Measurements from ENCODE around the gene LHFPL3.
A peak's percentile ranks its signal among the peaks of the same experiment; 100 is the strongest.

The LHFPL3 gene

DNA sequence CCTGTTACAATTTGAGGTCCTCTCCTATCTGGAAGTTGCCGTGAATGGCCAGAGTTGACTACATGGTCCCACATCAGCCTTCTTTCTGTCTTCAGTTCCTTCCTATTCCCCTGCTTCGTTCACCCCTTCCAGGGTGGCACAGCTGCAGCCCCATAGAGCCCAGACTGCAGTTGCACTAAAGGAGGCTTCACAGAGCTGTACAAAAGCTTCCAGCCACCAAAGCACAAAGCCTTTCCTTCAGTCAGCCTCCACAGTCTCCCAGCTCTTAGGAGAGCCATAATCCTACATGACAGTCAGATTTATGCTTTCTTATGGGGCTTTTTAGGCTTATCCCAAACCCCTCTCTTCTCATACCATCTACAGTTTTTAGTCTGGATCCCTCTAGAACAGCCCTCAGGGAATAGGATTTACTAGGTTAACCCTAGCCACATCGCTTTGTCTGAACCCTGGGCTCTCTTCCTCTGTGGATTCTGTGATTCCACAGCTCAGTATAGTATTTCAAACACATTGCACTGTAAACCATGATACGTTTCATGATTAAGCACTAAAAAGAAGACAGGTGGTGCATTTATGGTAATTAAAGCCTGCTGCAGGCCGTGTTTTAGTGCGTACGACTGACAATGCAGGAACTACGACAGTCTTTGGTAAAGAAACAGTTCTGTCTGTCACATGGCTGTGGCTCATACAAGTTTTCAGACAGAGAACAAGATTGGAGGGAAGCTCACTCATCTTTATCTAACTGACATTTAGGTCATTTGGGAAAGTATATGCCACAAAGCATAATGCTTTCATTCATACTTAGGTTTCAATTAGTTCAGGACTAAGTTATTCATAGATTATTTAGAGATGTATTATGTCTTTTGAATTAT, 477.3 kb downstream of the LHFPL3 start:
- no peak for DNase-seq

DNA sequence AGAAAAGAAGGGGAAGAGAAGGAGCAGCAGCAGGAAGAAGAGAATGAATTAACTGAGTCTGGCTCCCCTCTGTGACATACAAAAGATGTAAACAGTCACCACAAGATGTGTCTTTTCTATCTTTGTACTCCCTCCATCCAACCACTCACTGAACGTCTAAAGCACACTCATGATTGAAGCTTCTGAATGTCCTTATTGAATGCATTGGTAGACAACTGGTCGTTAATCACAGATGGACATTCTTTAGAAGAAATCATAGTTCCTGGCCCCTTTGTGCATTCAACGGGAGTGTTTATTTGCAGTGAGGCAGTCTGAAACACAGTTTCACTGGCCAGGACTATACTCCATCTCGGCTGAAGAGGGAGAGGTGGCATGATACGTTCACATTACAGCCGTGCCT, 479.3 kb downstream of the LHFPL3 start:
- no peak for DNase-seq

DNA sequence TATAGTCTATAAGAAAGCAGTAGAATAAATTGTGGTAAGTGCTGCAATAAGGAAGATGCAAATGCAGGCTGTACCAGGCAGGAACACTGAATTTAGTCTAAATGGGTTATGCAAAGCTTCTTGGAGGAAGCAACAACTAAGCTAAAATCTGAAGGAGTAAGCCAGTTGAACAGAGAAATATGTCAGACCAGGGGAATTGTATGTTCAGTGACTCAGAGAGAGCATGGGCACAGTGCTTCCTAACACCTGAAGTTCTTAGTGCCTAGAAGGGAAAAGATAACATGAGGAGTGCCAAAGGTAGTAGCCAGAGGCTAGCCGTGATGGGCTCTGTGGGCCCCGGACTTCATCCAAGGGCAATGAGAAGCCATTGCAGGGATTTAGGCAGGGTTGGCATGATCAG, 481.5 kb downstream of the LHFPL3 start:
- no peak for DNase-seq

DNA sequence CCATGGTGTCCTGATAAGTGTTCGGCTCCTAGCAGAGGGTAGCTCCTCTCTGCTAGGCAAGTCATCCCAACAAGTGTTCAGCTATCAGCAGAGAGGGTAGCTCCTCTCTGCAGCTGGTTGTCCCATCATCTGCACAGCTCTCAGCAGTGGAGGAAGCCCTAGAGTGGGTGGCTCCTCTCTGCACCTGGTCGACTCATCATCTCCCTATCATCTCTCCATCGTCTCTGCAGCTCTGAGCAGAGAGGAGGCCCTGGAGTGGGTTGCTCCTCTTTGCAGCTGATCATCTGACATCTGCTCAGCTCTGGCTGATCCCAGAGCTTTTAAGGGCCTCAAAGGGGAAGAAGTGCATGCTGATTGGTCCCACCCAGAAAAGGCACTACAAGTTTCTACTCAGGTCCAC, 485.7 kb downstream of the LHFPL3 start:
- no peak for DNase-seq

DNA sequence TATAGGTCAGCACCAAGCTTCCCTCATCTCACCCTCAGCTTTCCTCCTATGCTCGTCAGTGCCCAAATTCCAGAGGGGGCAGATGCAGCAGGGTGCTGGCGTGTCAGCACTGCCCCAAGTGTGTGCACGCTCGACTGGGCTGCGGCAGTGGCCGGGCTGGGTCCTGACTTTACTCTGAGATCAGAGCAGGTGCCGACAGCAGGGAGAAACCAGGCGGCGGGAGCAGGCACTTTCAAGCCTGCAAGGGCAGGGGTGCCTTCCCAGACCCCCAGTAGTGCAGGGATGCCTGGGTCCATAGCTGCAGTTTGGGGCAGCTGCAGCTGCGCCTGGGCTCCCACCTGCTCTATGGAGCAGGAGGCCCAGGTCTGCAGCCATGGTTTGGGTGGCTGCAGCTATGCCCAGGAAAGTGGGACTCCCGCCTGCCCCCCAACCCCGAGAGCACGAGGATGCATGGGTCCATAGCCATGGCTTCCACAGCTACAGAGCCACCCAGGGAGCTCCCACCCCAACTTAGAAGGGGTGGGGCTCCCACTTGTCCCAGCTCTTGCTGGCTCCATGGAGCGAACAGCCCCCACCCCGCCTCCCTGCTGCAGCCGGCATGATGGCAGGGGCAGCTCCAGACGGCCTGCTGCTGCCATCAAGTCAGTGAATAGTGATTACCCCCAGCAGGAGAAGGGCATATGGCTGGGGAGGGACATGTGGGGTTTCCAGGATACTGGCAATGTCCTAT, 486.4 kb downstream of the LHFPL3 start:
- no peak for DNase-seq

DNA sequence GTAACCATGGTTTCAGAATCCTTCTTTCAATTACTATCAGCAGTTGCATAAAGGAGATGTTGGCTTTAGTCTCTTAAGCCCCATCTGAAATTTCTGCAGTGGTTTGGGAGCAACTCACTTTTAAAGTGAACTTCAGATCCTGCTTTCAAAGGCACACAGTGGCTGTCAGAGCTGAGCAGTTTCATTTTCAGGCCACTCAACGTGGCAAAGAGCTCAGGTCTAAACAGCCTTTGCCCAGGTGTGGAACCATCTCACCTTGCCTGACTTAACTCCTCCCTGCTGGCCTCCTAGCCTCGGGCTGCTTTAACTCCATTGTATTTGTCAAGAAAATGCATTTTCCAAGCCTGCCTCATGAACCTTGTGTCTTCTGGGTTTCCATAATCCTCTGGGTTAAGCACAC, 488.1 kb downstream of the LHFPL3 start:
- no peak for DNase-seq

DNA sequence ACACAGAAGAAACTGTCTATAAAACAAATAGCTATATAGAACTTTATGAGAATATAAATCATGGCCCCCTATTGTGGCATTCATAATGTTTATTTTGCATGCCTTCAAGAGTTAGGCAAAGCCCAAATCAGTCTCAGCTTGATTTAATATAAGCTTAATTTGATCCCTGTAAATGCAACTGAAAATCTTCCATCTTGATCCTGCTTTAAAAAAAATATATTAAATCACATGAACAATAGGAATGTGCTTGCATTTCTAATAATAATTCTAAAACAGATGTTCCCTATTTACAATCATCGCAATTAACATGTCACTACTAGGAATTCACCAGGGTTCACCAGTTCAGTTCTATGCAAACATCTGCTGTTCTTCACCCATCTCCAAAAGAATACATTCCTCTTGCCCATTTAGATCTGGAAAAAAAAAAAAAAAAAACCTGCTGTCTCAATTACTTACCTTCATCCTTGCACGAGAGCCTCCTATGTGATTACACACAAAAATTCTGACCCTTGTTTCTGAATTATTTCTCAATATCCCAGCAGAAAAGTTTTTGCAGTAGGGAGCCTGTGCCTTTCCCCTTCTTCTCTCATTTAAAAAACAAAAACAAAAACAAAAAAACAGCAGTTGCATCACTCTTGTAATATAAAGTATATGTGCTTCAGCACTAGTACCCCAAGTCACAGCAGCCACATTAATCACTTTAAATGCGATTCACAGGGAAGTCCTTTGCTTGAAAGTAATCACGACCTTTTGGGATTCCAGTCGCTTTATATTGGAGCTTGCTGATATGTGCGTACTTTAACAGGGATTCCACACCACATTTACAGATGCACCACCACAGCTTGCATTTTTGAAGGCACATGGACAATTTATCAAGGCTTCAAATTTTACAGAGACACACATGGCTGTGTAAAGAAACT, 490.8 kb downstream of the LHFPL3 start:
- DNase-seq, result no peak

DNA sequence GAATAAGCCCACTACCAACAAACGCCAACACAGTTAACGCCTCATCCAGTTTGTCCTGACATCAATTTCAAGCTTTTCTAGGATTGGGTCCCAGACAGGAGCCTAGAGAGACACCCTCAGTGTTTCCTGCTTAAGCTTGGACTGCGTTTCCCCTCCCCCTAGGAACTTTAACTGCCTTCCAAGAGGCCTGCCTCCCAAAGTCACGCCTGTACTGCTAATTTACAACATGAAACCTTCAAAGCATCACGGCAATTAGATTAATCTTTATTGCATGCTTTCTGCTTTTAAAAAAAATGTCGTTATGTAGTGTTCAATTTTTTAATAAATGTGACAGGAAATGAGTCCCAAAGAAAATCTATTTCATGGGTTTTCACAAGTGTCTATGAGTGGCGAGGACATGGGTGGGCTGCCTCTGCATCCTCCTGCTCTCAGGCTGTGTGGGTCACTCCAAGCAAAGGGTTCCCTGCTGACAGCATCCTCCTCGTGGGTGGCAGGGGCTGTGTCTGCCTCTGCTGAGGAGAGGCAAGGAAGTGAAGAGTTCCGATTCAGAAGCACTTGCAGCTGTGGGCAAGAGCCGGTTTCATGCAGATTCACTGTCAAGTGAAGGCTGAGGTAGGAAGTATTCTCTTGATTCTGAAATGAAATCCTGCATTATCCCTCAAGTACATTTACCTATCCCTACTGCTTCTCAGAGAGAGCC, 492.6 kb downstream of the LHFPL3 start:
- DNase-seq, result no peak

DNA sequence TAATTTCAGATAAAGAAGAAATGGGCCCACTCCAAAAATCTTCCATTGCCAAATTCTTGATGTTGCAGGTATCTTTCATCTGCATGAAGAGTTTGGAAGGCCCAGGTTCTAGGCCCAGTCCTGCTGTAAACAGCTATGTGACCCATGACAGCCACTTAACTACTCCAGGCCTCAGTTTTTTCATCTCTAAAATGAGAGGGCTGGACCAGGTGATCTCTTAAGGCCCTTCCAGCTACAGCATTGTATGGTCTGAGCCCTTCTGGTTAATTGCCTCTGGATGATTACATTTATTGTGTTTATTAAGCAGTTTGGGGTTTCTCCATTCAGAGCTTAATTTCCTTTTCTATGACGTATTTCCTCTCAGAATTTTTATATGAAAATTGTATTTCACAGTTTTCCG, 494.8 kb downstream of the LHFPL3 start:
- no peak for DNase-seq

DNA sequence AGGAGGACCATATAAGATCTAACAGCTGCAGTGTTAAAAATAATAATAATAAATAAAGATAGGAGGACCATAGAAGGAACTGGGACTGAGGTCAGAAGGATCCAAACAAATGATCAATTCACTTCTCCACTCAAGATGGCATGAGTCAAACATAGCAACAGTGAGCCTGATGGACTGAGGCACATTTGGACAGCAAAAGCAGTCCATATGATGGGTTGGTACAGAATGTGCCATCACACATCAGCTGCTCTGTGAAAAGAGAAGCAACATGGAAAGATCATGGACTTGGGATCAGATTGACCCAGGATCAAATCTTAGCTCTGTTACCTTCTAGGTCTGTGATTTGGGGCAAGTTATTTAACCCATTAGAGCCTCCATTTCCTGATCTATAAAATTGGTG, 496.7 kb downstream of the LHFPL3 start:
- DNase-seq, result no peak

DNA sequence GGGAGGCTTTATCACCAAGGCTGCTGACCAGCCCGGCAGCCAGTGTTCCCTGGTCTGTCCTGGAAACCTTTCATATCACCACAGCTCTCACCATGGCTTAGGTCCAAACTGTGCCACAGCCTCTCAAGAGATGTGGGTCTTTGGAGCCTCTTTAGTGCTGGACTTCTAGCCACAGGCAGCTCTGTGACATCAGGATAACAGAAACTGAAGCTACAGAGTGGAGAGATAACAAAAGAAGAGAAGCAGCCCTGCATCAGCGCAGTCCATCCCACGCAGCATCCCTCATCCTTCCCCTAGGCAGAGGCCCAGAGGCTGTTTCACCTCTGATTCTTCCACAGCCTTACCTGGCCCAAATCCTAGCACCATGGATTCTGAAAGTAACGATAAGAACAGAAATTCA, 497.7 kb downstream of the LHFPL3 start:
- no peak for DNase-seq

DNA sequence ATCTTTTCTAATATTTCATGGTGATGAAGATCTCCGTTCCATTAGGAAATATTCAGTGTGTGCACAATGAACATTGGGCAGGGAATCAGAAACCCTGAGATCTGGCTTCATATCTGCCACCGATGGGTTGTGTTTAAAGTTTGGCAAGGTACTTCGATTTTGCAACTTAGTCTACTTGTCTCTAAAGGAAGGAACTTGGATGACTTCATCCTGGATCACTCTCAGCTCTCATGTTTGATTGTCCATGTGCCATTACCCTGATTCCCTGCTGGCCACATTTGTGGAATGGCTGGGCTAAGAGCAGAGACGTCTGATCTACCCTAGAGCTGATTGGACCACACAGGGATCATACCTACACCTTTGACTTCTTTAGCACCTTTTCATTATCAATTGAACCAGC, 508.6 kb downstream of the LHFPL3 start:
- DNase-seq, result no peak

DNA sequence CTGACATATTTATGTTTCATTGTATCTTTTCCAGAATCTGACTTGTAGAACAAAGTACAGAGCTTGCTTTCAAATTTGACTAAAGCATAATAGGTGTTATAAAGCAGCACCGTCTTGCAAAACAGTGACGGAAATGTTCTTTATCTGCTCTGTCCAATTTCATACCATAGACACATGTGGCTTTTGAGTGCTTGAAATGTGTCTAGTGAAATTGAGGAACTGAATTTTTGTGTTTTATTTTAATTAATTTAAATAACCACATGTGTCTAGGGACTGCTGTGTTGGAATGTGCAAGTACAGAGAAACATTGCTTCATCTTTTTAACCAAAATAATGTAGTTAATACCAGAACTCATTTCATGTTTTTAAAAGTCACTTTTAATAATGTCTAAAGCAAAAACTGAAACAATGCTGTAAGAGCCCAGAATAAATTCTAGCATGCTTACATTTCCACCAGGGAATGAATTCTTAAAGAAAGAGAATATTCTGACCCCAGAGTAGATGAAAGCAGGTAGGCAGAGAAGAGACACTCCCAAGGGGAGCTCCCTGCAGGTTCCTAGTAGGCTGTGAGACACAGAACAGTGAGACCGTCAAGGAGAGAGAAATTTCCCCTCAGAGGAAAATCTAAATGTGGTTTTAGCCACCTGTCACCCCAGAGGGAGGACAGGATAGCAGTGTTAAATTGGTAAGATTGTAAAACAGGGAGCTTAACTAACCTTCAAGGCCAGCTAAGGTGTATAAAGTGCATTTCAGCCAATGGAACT, 510.3 kb downstream of the LHFPL3 start:
- DNase-seq, result no peak

DNA sequence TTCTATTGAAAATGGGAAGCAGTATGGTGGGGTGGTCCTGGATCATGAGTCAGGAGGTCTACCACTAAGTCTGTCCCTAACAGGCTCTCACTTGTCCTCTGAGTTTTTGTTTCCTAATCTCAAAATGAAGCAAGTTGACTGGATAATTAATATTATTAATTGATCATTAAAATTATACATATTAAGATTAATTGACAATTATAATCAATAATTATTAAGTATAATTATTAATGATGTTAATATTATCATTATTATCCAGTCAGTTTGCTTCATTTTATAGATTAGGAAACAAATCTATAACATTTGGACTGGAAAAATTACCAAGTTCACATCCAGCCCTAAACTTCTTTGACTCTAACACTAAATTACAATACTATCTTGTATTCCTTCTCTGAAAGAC, 511.4 kb downstream of the LHFPL3 start:
- DNase-seq, result no peak

DNA sequence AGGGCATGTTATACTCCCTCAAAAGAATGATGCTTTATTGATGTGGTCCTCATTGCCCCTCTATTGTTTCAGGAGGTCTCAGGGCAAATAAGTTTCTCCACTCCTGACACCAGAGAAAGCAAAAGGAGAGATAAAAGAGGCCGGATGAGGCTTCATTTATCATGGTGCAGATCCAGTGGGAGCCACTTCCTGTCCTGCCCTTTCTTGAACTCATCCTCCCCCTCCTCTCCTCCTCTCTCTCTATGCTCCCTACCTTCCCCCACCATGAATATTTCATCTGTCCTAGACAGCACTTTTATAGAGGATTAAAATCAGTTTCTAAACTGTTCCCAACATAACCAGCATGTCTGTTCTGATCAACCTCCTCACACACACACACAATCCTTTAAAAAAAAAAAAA, 513.4 kb downstream of the LHFPL3 start:
- no peak for DNase-seq

DNA sequence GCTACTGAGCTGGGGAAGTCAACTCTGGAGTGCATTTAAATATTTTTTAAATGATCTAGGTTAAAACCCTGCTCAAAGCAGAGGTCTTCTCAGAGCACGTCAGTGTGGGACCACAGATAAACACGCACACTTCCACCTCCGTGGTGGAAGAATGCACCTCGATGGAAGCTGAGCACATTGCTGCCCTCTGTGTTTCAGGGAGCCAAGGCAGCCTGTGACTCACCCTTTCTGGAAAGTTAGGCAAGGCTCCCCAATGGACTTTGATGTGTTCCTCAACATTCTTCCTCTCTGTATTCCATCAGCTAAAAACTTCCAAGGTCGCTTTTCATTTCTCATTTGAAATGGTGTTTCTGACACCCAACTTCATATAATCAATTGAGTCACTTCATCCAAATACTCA, 514.8 kb downstream of the LHFPL3 start:
- no peak for DNase-seq

DNA sequence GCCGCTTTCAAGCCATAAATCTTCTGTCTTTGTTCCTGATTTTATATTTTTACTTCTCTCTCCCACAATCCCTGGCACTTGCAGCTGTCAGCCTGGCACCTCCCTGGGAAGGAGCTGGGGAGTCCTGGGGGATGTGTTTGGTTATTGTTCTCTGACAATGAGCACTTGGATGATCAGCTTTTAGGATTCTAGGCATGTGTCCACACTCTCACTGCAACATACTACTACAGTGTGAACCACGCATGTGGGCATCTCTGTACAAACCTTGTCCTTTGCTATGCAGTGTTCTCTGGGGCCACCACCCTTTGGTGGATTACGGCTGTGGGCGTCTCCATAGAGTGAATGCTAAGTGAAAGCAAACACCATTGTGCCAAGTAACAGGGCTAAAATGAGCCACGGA, 517.2 kb downstream of the LHFPL3 start:
- DNase-seq, result no peak

DNA sequence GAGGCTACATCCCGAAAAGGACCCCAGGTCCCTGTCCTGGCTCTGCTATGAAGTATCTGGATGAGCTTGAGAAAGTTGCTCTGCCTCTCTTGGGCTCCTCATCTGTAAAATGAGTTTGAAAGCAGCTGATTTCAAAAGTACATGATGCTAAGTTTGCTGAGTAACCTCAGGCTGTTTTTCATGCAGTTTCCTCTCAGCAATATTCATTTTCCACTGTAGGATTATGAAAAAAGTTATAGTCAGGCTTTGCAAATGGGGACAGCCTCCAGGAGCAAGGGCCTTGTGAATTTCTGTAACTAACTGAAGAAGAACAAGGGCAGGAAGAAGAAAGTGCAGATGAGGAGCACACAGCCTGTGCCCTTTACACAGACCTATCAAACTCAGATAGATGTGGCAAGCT, 518.3 kb downstream of the LHFPL3 start:
- DNase-seq, result no peak

DNA sequence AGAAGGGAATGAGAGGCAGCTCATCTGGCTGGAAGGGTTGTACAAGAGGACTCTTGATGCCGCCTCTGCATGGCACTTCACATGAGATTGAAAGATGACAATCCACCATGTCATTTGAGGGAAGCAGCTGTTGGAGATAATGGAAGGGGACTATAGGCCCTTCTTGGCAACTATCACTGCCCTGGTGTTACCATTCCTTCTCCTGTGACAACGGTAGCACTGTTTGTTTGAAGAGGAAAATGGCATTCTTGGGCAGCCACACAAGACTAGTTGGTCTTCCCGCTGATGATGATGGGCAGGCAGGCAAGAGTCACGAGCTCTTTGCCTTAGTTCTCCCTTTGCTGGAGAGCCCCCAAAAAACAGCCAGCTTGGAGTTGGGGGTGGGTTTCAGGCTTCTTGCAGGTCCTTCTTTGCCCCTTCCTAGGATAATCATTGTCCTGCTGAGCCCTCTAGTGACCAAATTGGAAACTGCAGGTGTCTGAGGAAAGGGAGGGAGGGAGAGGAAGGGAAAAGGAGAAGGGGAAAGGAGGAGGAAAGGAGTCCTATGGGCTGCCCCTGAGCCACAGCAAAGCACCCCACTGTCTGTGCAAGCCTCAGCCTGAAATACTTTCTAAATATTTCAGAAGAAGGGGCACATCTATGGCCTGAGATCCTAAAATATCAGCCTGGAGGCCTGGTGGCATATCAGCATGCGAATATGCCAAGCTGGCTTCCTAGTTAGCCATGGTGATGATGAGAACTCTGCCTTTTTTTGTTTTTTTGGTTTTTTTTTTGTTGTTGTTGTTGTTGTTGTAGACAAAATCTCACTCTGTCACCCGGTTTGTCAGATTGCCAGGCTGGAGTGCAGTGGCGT, 520.0 kb downstream of the LHFPL3 start:
- DNase-seq, result peak; percentile 40

DNA sequence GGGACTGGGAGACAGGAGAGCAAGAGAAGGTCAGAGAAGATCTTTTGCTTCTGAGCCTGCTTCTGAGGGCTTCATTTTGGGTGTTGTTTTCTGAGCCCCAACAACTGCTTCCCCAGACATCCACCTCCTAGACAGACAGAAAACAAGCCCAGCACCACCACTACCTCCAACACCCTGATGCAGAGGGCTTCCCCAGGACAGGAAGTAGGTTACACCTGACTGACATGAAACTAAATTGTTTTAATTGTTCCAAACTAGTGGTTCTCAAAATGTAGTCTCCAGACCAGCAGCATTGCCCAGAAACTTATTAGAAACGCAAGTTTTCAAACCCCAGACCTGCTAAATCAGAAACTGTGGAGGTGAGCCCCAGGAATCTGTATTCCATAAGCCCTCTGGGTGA, 522.0 kb downstream of the LHFPL3 start:
- DNase-seq, result no peak

DNA sequence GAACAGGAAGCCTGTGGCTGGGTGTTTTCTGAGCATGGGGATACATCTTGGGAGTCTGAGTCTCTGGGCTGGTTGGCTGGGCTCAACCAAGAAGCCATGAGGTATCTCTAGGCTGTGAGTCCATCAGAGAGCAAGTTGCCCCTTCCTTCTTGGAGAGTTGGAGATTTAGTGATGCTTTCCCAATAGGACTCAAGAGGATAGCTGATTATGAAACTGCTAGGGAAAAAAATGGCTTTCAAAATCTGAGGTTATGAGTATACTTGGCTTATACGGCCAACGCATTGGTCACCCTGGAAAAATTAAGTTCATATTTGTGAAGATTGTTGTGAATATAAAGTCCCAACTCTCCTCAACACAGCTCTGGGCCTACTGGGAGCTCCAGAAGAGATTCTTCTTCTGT, 522.9 kb downstream of the LHFPL3 start:
- no peak for DNase-seq
